Measurements from ENCODE around the gene PLXNA4. TPM values are rescaled to one million over a fixed set of nuclear protein-coding genes. Genes with fewer than 3 reads are reported as not detected.

PLXNA4 gene
- total and polyA plus RNA-seq, 4 donors, result 0.04 to 1.1 (median 0.41) TPM

GRCh38 chr7:132115758-132116157 lies 460.5 kb downstream of the PLXNA4 start:
- 88% methylated on average over 2 of the region's 2 CpGs for WGBS

More at GRCh38 chr7:132115758-132116157, 460.5 kb downstream of the PLXNA4 start:
- TF ChIP-seq MAX (IDR thresholded peaks at IDR 0.05) (no peak), FOXA2 (IDR thresholded peaks at IDR 0.05) (no peak), NR2F2 (IDR thresholded peaks at IDR 0.05) (no peak), RAD21 (IDR thresholded peaks at IDR 0.05) (no peak), ATF3 (IDR thresholded peaks at IDR 0.05) (no peak), GABPA (IDR thresholded peaks at IDR 0.05 in 1 of 2, conservative IDR thresholded peaks at IDR 0.05 in 1 of 2) (no peak), EGR1 (IDR thresholded peaks at IDR 0.05; ENCODE audit: low read depth in 2 of 2) (no peak), SP1 (IDR thresholded peaks at IDR 0.05) (no peak), TAF1 (conservative IDR thresholded peaks at IDR 0.05) (no peak), RXRA (IDR thresholded peaks at IDR 0.05) (no peak), JUND (IDR thresholded peaks at IDR 0.05) (no peak), HNF4G (IDR thresholded peaks at IDR 0.05) (no peak), ZBTB33 (IDR thresholded peaks at IDR 0.05) (no peak), HNF4A (conservative IDR thresholded peaks at IDR 0.05) (no peak), CTCF (IDR thresholded peaks at IDR 0.05; ENCODE audit: low read depth, low read length, missing input control) (no peak), FOXA1 (IDR thresholded peaks at IDR 0.05) (no peak), REST (IDR thresholded peaks at IDR 0.05) (no peak), YY1 (IDR thresholded peaks at IDR 0.05) (no peak)
- Histone ChIP-seq H3K9me3 (ENCODE audit: control insufficient read depth in 4 of 4, low read length in 3 of 4) (no peaks in the 10 kb centered on the region), H3K4me1 (ENCODE audit: control insufficient read depth in 4 of 4, insufficient read depth in 4 of 4, low read length in 3 of 4) (no peaks in the 10 kb centered on the region), H3K9ac (ENCODE audit: low read depth in 1 of 2, low read length in 2 of 2) (no peak overlapping the region), H3K27ac (ENCODE audit: low read depth in 1 of 2, low read length in 2 of 2) (no peak overlapping the region), H3K27me3 (ENCODE audit: control insufficient read depth in 4 of 4, insufficient read depth in 4 of 4, low read length in 3 of 4) (no peaks in the 10 kb centered on the region), H3K36me3 (ENCODE audit: control insufficient read depth in 4 of 4, insufficient read depth in 3 of 4, low read depth in 1 of 4, low read length in 3 of 4) (no peaks in the 10 kb centered on the region), H3K4me3 (ENCODE audit: low read depth in 1 of 3, low read length in 3 of 3) (no peak overlapping the region)
- no peak for DNase-seq (ENCODE audit: low spot score)
